CD4-positive, alpha-beta T cell treated with Interleukin-6 at 100 ng/mL for 8 hours (primary cell): Measurements from ENCODE around the gene ZBTB49.

Source experiments
- DNase-seq: peaks from one replicate; pipeline ENCODE4 v3.0.0-alpha.2; 2020; ENCODE audit warnings: mixed read lengths, low spot score

ZBTB49 gene

DNA sequence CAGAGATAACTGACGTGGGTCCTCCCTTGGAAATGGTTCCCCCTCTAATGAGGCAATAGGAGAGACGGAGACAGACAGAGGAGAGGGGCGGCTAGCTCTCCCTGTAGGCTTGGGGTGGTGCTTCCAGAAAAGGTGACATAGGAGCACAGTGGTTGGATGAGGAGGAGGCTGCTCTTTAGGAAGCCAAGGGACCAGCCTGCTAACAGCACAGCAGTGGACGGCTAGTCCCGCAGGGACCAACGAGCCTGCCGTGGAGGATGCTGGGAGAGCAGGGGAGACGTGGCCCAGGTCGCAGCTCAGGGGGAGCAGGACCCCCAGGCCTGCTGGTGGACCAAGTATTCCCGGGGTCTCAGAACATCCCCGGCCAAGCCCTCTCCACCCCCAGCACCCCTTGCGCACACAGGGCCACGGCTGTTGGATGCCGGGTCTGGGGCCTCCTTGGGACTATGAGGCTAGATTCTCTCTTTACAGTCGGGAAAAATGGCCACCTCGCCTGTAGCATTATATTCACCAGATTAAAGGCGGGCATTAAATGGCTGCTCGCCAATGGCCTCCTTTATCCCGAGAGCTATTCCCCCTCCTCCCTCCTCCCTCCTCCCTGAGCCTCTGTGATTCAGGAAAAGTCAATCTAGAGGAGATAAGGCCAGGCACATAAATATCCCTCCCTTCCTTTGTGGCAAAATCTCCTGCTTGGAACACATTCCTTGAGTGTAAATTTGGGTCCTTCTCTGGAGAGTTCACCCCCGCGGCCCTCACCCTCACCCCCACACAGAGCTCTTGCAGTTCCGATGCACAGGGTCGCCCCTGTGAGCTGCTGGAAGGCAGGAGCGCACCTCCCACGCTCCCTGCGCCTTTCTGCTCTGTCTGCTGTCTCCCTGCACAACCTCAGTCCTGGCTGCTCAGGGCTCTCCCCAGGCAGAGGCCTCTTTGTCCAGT lies 66.3 kb downstream of the ZBTB49 start:
- no peak for DNase-seq

- no peak for DNase-seq
Measured at GRCh38 chr4:4358093-4358854, 68.2 kb downstream of the ZBTB49 start.

GRCh38 chr4:4361883-4362282 lies 71.8 kb downstream of the ZBTB49 start:
- no peak for DNase-seq

GRCh38 chr4:4362991-4363697 lies 73.1 kb downstream of the ZBTB49 start:
- no peak for DNase-seq

- no peak for DNase-seq
Measured at GRCh38 chr4:4364061-4364460, 74.0 kb downstream of the ZBTB49 start.

DNA sequence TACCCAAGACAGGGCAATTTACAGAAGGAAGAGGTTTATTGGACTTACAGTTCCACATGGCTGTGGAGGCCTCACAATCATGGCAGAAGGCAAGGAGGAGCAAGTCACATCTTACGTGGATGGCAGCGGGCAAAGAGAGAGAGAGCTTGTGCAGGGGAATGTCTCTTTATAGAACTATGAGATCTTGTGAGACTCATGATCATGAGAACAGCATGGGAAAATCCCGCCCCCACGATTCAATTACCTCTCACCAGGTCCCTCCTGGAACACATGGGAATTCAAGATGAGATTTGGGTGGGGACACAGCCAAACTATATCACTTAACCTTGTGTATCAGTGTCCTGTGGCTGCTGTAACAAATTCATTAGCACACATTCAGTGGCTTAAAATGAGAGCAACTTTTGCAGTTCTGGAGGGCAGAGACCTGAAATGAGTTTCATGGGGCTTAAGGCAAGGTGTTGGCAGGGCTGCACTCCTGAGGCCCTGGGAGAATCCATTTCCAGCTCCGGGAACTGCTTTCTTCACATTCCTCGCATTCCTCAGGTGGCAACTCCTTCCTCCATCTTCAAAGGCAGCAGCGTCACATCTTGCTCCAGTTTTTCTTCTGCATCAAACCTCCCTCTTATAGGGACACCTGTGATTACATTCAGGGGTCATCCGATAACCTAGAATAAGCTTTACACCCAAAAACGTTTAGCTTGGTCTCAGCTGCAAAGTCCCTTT lies 74.6 kb downstream of the ZBTB49 start:
- no peak for DNase-seq

DNA sequence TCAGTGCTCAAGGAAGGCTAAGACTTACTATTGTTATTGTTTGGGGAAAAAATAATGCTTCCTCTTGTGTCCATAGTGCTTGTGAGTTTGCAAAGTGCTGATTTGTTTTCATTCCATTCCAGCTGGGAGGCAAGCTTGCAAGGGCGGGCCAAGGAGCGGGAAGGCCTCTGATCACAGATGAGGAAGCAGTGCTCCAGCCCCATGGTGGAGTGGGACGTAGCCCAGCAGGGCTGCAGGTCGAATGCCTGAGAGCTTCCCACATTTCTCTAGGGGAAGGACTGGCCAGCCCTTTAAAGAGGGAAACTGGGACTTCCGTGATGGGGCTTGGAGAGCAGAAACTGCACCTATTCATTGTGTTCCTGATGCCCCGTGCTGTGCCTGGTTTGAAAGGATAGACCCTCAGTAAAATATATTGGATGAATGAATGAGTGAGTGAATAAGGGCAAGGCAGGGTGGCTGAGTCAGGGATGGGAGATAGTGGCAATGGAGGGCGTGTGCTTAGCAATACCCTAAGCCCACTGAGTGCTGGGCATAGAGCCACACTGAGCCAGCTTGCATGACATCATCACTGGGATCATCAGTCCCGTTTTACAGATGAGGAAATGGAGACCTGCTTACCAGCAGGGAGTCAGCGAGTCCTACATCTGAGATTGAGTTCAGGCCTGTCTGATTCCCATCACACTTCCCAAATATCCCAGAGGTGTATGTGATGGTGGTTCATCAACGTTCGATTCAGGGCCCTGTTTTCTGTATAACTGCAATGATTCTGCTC lies 78.9 kb downstream of the ZBTB49 start:
- DNase-seq, result no peak
